ENCODE results near the gene ANKRD66. TPM values are rescaled to one million over a fixed set of nuclear protein-coding genes. Genes with fewer than 3 reads are reported as not detected.

The ANKRD66 gene
- total RNA-seq, 1 experiment from 2014 or later: not detected

- DNase-seq (ENCODE audit: low read depth, low spot score) (no peak), ATAC-seq (no peak)
- no peak overlapping the region for H3K27ac ChIP-seq (ENCODE audit: low read depth, low read length)
- no peaks in the 10 kb centered on the region for H3K9me2 ChIP-seq (ENCODE audit: insufficient read depth)
- no peaks in the 10 kb centered on the region for H3K9me3 ChIP-seq (ENCODE audit: control insufficient read depth in 1 of 2, insufficient read depth in 1 of 2, low read depth in 1 of 2, low read length in 2 of 2)
- no peaks in the 10 kb centered on the region for H3K79me2 ChIP-seq (ENCODE audit: insufficient read depth, low read length)
- H3K4me1 ChIP-seq (ENCODE audit: control insufficient read depth in 1 of 2, insufficient read depth in 2 of 2, low read length in 2 of 2): peaks cover 0 to 7% of the 10 kb centered on the region in 2 experiments; a peak in 2 of 4 replicates
- no TSS peak for BruUV-seq (replicated peaks)
- CTCF ChIA-PET: no interaction called here
- H3K9ac ChIP-seq (ENCODE audit: low read length): no peak overlapping the region
- H4K20me1 ChIP-seq (ENCODE audit: insufficient read depth): no peaks in the 10 kb centered on the region
- H3K4me2 ChIP-seq (ENCODE audit: low read length): no peak overlapping the region
- H3K27me3 ChIP-seq (ENCODE audit: insufficient read depth, low read length): no peaks in the 10 kb centered on the region
- TF ChIP-seq ZFX (IDR thresholded peaks at IDR 0.05): no peak
- TF ChIP-seq EZH2 (IDR thresholded peaks at IDR 0.05): no peak
- TF ChIP-seq TCF7L2 (IDR thresholded peaks at IDR 0.05; ENCODE audit: borderline replicate concordance, extremely low read depth, insufficient read depth, insufficient read length): no peak
- no peak overlapping the region for H2AFZ ChIP-seq (ENCODE audit: low read depth, low read length, poor library complexity, severe bottlenecking)
- intact Hi-C loops (cut with micrococcal nuclease): no loop called here
- no peak overlapping the region for H3K4me3 ChIP-seq (replicated peaks in 1 of 2; ENCODE audit: low read depth in 1 of 2, low read length in 2 of 2)
- H3K36me3 ChIP-seq (ENCODE audit: control insufficient read depth in 1 of 2, insufficient read depth in 2 of 2, low read length in 2 of 2): no peaks in the 10 kb centered on the region
- POLR2A ChIA-PET: no interaction called here
- RAD21 ChIA-PET (ENCODE audit: low non-redundant PET in 1 of 2, low total read pairs in 2 of 2, uncharacterized antibody in 2 of 2, unreplicated experiment in 2 of 2): no interaction called here
Measured at GRCh38 chr6:46711491-46711890, 35.2 kb upstream of the ANKRD66 start.

GRCh38 chr6:46715141-46715540, 31.6 kb upstream of the ANKRD66 start:
- BruUV-seq (replicated peaks): no TSS peak
- H3K27ac ChIP-seq (ENCODE audit: low read depth, low read length): no peak overlapping the region
- POLR2A ChIA-PET: no interaction called here
- no peaks in the 10 kb centered on the region for H3K36me3 ChIP-seq (ENCODE audit: control insufficient read depth in 1 of 2, insufficient read depth in 2 of 2, low read length in 2 of 2)
- no peak overlapping the region for H3K9ac ChIP-seq (ENCODE audit: low read length)
- TF ChIP-seq POLR2AphosphoS5 (IDR thresholded peaks at IDR 0.05; ENCODE audit: low read depth, low read length): no peak
- TF ChIP-seq ZBTB33 (IDR thresholded peaks at IDR 0.05; ENCODE audit: extremely low read depth, insufficient replicate concordance, low read length): no peak
- TF ChIP-seq JUND (IDR thresholded peaks at IDR 0.05): peak; percentile 43; the same call in 1 of the 2 replicates
- TF ChIP-seq, protein P1, sequence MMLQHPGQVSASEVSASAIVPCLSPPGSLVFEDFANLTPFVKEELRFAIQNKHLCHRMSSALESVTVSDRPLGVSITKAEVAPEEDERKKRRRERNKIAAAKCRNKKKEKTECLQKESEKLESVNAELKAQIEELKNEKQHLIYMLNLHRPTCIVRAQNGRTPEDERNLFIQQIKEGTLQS (IDR thresholded peaks at IDR 0.05): no peak
- peak; percentile 15; the same call in 1 of the 2 replicates for TF ChIP-seq CBX3 (IDR thresholded peaks at IDR 0.05; ENCODE audit: low read depth)
- TF ChIP-seq EZH2 (IDR thresholded peaks at IDR 0.05): no peak
- TF ChIP-seq CEBPB (IDR thresholded peaks at IDR 0.05; ENCODE audit: low read depth): 0 out of 2 replicates have a peak, but pooled peaks have one; percentile 10
- TF ChIP-seq, protein P2, sequence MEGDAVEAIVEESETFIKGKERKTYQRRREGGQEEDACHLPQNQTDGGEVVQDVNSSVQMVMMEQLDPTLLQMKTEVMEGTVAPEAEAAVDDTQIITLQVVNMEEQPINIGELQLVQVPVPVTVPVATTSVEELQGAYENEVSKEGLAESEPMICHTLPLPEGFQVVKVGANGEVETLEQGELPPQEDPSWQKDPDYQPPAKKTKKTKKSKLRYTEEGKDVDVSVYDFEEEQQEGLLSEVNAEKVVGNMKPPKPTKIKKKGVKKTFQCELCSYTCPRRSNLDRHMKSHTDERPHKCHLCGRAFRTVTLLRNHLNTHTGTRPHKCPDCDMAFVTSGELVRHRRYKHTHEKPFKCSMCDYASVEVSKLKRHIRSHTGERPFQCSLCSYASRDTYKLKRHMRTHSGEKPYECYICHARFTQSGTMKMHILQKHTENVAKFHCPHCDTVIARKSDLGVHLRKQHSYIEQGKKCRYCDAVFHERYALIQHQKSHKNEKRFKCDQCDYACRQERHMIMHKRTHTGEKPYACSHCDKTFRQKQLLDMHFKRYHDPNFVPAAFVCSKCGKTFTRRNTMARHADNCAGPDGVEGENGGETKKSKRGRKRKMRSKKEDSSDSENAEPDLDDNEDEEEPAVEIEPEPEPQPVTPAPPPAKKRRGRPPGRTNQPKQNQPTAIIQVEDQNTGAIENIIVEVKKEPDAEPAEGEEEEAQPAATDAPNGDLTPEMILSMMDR (IDR thresholded peaks at IDR 0.05 in 2 of 3, conservative IDR thresholded peaks at IDR 0.05 in 1 of 3; ENCODE audit: borderline replicate concordance in 1 of 3, insufficient read depth in 1 of 3, low read depth in 2 of 3, low read length in 2 of 3): no peak
- no peak for TF ChIP-seq RAD21 (IDR thresholded peaks at IDR 0.05; ENCODE audit: low read depth)
- peak; percentile 39; the same call in 1 of the 2 replicates for TF ChIP-seq SP1 (IDR thresholded peaks at IDR 0.05; ENCODE audit: low read depth)
- no peak for TF ChIP-seq TCF7L2 (IDR thresholded peaks at IDR 0.05; ENCODE audit: borderline replicate concordance, extremely low read depth, insufficient read depth, insufficient read length)
- peak; percentile 61 for TF ChIP-seq FOSL1 (IDR thresholded peaks at IDR 0.05; ENCODE audit: low read depth)
- TF ChIP-seq YY1 (IDR thresholded peaks at IDR 0.05; ENCODE audit: extremely low read depth, insufficient replicate concordance, low read depth, low read length): no peak
- TF ChIP-seq SRF (IDR thresholded peaks at IDR 0.05; ENCODE audit: low read depth): no peak
- H3K4me2 ChIP-seq (ENCODE audit: low read length): peak overlapping the region; percentile 36
- H3K4me3 ChIP-seq (replicated peaks in 1 of 2; ENCODE audit: low read depth in 1 of 2, low read length in 2 of 2): no peak overlapping the region
- H3K9me2 ChIP-seq (ENCODE audit: insufficient read depth): no peaks in the 10 kb centered on the region
- no peaks in the 10 kb centered on the region for H3K9me3 ChIP-seq (ENCODE audit: control insufficient read depth in 1 of 2, insufficient read depth in 1 of 2, low read depth in 1 of 2, low read length in 2 of 2)
- no peaks in the 10 kb centered on the region for H3K79me2 ChIP-seq (ENCODE audit: insufficient read depth, low read length)
- no peak for ATAC-seq
- H2AFZ ChIP-seq (ENCODE audit: low read depth, low read length, poor library complexity, severe bottlenecking): no peak overlapping the region
- H3K4me1 ChIP-seq (ENCODE audit: control insufficient read depth in 1 of 2, insufficient read depth in 2 of 2, low read length in 2 of 2): peaks cover 2 to 30% of the 10 kb centered on the region in 2 experiments; a peak in 3 of 4 replicates
- CTCF ChIA-PET: no interaction called here
- no peaks in the 10 kb centered on the region for H4K20me1 ChIP-seq (ENCODE audit: insufficient read depth)
- no peaks in the 10 kb centered on the region for H3K27me3 ChIP-seq (ENCODE audit: insufficient read depth, low read length)
- RAD21 ChIA-PET (ENCODE audit: low non-redundant PET in 1 of 2, low total read pairs in 2 of 2, uncharacterized antibody in 2 of 2, unreplicated experiment in 2 of 2): no interaction called here
- intact Hi-C loops (cut with micrococcal nuclease): no loop called here
- no peak for DNase-seq (ENCODE audit: low read depth, low spot score)
